Ishikawa (cell line): ENCODE data around the gene PLG.

ENCODE experiments used
- CREB1 ChIP-seq: IDR thresholded peaks from 2 replicates; pipeline ENCODE4 v1.6.1; 2012; ENCODE audit warnings: low read depth
- EGR1 ChIP-seq: IDR thresholded peaks from 2 replicates; pipeline ENCODE4 v1.6.1; 2012
- FOXM1 ChIP-seq: IDR thresholded peaks from 2 replicates; pipeline ENCODE4 v1.6.1; 2012; ENCODE audit warnings: low read depth, borderline replicate concordance
- MAX ChIP-seq: IDR thresholded peaks from 2 replicates; pipeline ENCODE4 v1.6.1; 2012
- NFIC ChIP-seq: IDR thresholded peaks from 2 replicates; pipeline ENCODE4 v1.6.1; 2012
- RAD21 ChIP-seq: IDR thresholded peaks from 2 replicates; pipeline ENCODE4 v1.6.1; 2012; ENCODE audit warnings: low read depth
- TAF1 ChIP-seq: IDR thresholded peaks from 2 replicates; pipeline ENCODE4 v1.6.1; 2012; ENCODE audit warnings: low read depth, mild to moderate bottlenecking
- YY1 ChIP-seq: IDR thresholded peaks from 2 replicates; pipeline ENCODE4 v1.6.1; 2012; ENCODE audit warnings: low read depth
- TF ChIP-seq, protein P1 (sequence below): IDR thresholded peaks from 2 replicates; pipeline ENCODE4 v1.6.1; 2012; ENCODE audit warnings: low read depth, mild to moderate bottlenecking
- TF ChIP-seq, protein P2 (sequence below): IDR thresholded peaks from 2 replicates; pipeline ENCODE4 v1.6.1; 2012

GRCh38 chr6:160756021-160756420, 54.0 kb downstream of the PLG start:
- TF ChIP-seq CREB1 (no peak), MAX (no peak), FOXM1 (no peak), RAD21 (no peak), NFIC (no peak), EGR1 (no peak), TAF1 (no peak), YY1 (no peak)
- TF ChIP-seq, protein P1, sequence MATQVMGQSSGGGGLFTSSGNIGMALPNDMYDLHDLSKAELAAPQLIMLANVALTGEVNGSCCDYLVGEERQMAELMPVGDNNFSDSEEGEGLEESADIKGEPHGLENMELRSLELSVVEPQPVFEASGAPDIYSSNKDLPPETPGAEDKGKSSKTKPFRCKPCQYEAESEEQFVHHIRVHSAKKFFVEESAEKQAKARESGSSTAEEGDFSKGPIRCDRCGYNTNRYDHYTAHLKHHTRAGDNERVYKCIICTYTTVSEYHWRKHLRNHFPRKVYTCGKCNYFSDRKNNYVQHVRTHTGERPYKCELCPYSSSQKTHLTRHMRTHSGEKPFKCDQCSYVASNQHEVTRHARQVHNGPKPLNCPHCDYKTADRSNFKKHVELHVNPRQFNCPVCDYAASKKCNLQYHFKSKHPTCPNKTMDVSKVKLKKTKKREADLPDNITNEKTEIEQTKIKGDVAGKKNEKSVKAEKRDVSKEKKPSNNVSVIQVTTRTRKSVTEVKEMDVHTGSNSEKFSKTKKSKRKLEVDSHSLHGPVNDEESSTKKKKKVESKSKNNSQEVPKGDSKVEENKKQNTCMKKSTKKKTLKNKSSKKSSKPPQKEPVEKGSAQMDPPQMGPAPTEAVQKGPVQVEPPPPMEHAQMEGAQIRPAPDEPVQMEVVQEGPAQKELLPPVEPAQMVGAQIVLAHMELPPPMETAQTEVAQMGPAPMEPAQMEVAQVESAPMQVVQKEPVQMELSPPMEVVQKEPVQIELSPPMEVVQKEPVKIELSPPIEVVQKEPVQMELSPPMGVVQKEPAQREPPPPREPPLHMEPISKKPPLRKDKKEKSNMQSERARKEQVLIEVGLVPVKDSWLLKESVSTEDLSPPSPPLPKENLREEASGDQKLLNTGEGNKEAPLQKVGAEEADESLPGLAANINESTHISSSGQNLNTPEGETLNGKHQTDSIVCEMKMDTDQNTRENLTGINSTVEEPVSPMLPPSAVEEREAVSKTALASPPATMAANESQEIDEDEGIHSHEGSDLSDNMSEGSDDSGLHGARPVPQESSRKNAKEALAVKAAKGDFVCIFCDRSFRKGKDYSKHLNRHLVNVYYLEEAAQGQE, result no peak
- TF ChIP-seq, protein P2, sequence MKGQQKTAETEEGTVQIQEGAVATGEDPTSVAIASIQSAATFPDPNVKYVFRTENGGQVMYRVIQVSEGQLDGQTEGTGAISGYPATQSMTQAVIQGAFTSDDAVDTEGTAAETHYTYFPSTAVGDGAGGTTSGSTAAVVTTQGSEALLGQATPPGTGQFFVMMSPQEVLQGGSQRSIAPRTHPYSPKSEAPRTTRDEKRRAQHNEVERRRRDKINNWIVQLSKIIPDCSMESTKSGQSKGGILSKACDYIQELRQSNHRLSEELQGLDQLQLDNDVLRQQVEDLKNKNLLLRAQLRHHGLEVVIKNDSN, result no peak
